Activated CD4-positive, alpha-beta T cell treated with anti-CD3 and anti-CD28 coated beads, Interleukin-10, Interleukin-2, amounts not matched to agents 100 ng/mL and 50 ng/mL, durations not matched to agents 16 hours and 8 hours (primary cell): ENCODE measurements around the gene EWSR1.
"Not testable (repeated sequence)": the region's sequence is repeated elsewhere in the genome, so short reads cannot be mapped to it uniquely, and the experiment has no call there.

ENCODE experiments used
- DNase-seq: peaks from one replicate; pipeline ENCODE4 v3.0.0-alpha.2; 2020

EWSR1 gene

GRCh38 chr22:29247891-29248290 lies 20.2 kb upstream of the EWSR1 start:
- DNase-seq, result not testable (repeated sequence)

GRCh38 chr22:29251265-29251664 lies 16.8 kb upstream of the EWSR1 start:
- no peak for DNase-seq

DNA sequence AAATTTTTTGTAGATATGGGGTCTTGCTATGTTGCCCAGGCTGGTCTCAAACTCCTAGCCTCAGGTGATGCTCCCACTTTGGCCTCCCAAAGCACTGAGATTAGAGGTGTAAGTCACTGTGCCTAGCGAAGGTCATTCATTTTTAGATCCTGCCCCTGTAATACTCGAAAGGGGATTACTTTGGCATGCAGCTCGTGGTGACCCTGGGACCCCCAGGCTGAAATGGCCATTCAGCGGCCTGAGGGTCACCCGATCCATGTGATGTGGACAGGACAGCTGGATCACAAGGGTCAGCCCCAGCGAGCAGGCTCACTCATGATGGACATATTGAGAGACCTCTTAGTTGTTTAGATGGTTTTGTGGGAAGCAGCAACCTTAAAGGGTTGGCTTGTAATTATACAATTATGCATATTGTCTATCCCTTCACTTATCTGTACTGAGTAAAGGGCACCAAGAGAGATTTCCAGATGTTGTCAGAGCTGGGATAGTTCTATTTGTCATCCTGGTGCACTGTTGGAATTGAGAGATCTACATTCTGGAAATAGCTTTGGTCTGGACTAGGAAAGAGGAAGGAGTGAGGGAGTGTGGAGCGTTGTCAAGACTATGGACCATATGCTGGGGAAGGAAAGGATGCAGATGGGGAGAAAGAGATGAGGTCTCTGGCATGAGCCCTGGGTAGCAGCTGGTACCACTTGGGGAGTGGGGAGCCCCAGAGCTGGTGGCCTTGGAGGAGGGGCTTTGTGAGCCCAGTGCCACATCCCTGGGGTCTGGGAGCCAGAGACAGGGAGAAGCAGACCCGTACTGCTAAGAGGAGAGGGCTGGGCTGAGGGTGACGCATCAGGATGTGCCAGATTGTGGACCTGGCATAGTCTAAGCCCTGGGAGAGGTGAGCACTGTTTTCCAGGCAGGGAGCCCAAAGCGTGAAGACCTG lies 15.8 kb upstream of the EWSR1 start:
- no peak for DNase-seq

GRCh38 chr22:29253561-29254285 lies 14.3 kb upstream of the EWSR1 start:
- no peak for DNase-seq

GRCh38 chr22:29254286-29254660 lies 13.8 kb upstream of the EWSR1 start:
- no peak for DNase-seq

- no peak for DNase-seq
These were observed 12.9 kb upstream of the EWSR1 start for GRCh38 chr22:29255064-29255621.

DNA sequence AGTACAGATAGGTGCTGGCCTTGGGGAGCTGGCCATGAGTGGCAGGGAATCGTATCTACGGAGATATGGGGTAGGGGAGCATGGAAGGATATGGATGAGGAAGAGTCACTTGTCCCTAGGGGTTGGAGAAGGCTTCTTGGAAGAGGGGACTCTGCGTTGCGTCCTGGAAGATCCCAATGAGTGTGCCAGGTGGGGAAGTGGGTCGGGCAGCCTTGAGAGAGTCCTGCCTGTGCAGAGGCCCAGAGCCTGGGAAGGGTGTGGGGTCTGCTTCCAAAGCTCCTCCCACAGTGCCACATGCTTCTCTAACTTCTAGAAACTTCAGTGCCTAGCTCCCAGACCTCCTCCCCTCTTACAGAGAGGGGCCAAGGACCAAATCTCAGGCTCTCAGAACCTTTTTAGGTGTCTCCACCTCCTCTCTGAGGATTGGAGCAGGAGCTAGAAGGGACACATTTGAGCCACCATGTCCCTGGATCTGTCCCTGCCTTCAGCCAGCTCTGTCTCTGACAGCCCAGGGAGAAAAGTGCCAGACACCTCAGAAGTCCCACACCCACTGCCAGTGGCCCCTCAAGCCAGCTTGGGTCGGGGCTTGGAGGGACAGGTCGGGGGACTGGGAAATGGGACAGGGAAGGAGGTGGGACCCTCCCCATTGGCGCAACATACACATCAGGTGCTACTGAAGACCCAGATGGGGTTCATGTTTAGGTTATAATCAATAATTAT lies 11.3 kb upstream of the EWSR1 start:
- DNase-seq, result no peak

- DNase-seq, result no peak
These were observed 10.3 kb upstream of the EWSR1 start for GRCh38 chr22:29257751-29258181.

GRCh38 chr22:29258407-29259252 lies 9.4 kb upstream of the EWSR1 start:
- DNase-seq, result no peak

DNA sequence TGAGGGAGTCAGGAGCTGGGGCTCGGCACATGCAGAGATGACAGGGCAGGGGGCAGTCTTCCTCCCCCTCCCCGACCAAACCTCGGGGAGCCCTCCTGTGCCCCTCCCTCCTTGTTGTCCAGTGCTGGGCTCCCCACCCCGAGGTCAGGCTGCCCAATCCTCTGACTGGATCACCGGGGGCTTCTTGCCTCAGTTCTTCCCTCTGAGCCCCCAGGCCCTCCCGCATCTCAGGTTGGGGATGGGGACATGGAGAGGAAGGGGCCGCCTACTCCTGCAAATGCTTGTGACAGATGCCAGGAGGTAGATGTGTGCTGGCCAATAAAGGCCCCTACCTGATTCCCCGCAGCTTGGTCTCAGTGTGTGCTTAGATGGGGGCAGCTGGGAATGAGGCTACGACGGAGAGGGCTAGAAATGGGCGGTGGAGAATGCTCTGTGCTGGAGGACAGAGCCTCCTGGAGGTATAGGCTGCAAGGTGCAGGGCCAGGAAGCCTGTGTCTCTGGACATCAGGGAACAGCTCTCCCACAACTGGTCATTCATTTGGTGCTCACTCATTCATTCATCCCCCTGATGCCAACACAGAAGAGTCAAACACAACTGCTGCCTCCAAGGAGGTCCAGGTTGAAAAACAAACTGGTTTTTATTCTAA lies 8.7 kb upstream of the EWSR1 start:
- no peak for DNase-seq

GRCh38 chr22:29260031-29260560 lies 8.0 kb upstream of the EWSR1 start:
- DNase-seq, result no peak

GRCh38 chr22:29260601-29261315 lies 7.3 kb upstream of the EWSR1 start:
- no peak for DNase-seq

GRCh38 chr22:29263791-29264276 lies 4.2 kb upstream of the EWSR1 start:
- no peak for DNase-seq

- no peak for DNase-seq
These were observed 2.8 kb upstream of the EWSR1 start for GRCh38 chr22:29265305-29265704.

GRCh38 chr22:29265929-29266328 lies 2.1 kb upstream of the EWSR1 start:
- DNase-seq, result no peak

- no peak for DNase-seq
These were observed 1.3 kb upstream of the EWSR1 start for GRCh38 chr22:29266564-29267461.

GRCh38 chr22:29267462-29267857 lies 608 bp upstream of the EWSR1 start:
- DNase-seq, result no peak

DNA sequence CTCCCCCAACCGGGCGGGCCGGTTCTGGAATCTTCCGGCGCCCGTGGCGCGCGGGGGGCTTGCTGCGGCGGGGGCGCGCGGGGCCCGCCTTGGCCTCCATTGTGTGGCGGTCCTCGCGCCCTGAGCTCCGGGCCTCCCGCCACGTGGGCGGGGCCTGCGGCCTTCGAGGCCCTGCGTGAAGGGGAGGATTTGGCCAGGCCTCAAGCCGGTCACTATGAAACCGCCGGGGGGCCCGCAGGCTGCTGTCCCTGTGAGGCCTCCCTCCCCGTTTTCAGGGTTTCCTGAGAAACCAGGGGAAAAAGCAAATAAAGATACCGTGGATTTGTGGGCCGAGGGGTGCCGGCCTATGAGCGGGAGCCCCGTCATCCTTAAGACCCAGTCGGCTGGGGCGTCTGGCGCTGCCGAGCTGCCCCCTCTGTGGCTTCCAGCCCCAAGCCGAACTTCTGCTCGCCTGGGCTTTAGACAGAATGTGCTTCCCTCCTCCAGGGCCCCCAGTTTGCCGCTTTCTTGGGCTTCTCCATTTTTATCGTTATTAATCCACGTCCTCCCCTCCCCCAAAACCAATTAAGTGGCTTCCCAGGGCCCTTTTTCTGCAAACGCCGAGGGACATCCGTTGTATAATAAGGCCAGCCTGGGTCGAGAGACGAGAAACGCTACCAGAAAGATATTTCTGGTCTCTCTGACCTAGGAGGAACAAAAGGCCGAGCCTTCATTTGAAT lies 602 bp downstream of the EWSR1 start:
- peak; percentile 46 for DNase-seq

DNA sequence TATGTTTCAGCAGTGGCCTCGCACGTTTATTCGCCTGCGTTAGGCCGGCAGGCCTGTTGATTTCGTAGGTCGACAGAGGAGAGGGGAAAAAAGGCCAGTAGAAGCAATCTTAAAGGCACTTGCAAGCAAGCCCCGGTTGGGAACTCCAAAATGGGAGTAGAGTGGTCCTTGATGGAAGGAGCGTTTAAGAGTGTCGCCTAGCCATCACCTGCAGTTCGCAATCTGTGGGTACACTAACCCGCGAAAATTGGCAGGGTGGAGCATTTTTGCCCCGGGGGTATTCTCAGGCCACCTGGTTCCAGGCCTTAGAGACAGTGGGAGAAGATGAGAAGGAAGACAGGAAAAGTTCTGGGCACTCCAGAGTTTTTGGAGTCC lies 1.1 kb downstream of the EWSR1 start:
- DNase-seq, result no peak
